ENCODE results near the gene SLK. TPM values are rescaled to one million over a fixed set of nuclear protein-coding genes. Genes with fewer than 3 reads are reported as not detected.

Gene SLK
- total RNA-seq, 1 donor from 2014 or later, result 30.2 TPM

DNA sequence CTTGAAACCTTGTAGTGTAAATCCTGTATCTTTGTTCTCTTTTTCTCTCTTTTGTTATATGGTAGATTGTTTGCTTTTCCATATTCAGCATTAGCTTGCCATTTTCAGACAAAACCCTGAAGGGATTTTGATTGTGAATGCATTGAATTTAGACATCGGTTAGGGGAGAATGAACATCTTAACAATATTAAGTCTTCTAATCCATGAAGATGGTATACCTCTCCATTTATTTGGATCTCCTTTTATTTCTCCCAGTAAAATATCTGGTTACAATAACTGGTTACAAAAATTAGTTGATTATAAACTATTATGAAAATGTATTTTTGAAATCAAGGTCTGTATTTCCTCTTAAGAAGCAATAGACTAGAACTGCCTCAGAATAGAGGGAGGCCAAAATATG lies 12.4 kb upstream of the SLK start:
- Mint-ChIP-seq H3K27ac (no peak overlapping the region), H3K9me3 (peaks cover 17% of the 10 kb centered on the region), H3K4me3 (no peak overlapping the region), H3K36me3 (peaks cover 3% of the 10 kb centered on the region), H3K4me1 (no peaks in the 10 kb centered on the region), H3K27me3 (ENCODE audit: low read depth) (no peaks in the 10 kb centered on the region)
- DNase-seq (ENCODE audit: low spot score in 2 of 2, unreplicated experiment in 2 of 2), result no peak
- TF ChIP-seq, protein P1, sequence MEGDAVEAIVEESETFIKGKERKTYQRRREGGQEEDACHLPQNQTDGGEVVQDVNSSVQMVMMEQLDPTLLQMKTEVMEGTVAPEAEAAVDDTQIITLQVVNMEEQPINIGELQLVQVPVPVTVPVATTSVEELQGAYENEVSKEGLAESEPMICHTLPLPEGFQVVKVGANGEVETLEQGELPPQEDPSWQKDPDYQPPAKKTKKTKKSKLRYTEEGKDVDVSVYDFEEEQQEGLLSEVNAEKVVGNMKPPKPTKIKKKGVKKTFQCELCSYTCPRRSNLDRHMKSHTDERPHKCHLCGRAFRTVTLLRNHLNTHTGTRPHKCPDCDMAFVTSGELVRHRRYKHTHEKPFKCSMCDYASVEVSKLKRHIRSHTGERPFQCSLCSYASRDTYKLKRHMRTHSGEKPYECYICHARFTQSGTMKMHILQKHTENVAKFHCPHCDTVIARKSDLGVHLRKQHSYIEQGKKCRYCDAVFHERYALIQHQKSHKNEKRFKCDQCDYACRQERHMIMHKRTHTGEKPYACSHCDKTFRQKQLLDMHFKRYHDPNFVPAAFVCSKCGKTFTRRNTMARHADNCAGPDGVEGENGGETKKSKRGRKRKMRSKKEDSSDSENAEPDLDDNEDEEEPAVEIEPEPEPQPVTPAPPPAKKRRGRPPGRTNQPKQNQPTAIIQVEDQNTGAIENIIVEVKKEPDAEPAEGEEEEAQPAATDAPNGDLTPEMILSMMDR (IDR thresholded peaks at IDR 0.05; ENCODE audit: unreplicated experiment), result no peak

DNA sequence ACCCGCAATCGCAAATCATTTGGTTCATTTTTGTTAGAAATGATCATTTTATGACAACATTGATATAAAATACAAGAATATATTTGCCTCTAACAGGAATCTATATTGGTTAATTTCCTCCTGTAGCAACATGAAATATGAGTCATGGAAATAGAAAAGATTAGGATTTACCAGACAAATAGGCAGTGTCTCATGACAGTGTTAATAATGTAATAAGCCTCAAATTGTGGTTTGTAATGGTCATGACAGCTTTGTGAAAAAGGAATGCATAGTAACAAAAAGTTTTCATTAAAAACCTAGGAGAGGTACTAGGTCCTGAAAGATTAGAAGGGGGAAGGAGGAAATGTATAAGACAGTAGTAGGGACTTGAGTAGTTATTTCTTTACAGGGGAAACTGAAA lies 7.9 kb upstream of the SLK start:
- Mint-ChIP-seq H3K4me1 (no peaks in the 10 kb centered on the region), H3K36me3 (peaks cover 3% of the 10 kb centered on the region), H3K4me3 (no peak overlapping the region), H3K9me3 (peaks cover 11% of the 10 kb centered on the region), H3K27ac (no peak overlapping the region), H3K27me3 (ENCODE audit: low read depth) (no peaks in the 10 kb centered on the region)
- TF ChIP-seq, protein P1 (IDR thresholded peaks at IDR 0.05; ENCODE audit: unreplicated experiment), result no peak
- no peak for DNase-seq (ENCODE audit: low spot score in 2 of 2, unreplicated experiment in 2 of 2)

DNA sequence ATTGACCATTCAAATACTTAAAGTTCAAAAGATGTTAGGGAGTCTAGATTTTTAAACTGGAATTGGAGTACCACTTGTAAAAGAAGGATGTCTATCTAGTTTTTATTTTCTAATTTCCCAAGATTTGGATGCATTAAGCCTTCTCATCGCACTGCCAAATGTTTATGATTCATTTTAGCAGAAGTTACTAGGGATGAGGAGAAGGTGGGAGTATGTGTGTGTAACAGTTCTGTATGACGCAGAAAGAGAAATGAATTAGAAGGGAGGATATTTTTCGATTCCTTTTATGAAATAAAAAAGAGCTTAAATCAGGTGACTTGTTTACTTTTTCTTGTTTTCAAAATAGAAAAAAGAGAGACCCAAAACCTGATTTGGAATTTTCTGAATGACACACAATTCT lies 6.8 kb upstream of the SLK start:
- DNase-seq (ENCODE audit: low spot score in 2 of 2, unreplicated experiment in 2 of 2), result no peak
- Mint-ChIP-seq H3K36me3 (peaks cover 2% of the 10 kb centered on the region), H3K27me3 (ENCODE audit: low read depth) (no peaks in the 10 kb centered on the region), H3K27ac (no peak overlapping the region), H3K9me3 (peaks cover 3% of the 10 kb centered on the region), H3K4me1 (no peaks in the 10 kb centered on the region), H3K4me3 (no peak overlapping the region)
- TF ChIP-seq, protein P1 (IDR thresholded peaks at IDR 0.05; ENCODE audit: unreplicated experiment), result no peak

DNA sequence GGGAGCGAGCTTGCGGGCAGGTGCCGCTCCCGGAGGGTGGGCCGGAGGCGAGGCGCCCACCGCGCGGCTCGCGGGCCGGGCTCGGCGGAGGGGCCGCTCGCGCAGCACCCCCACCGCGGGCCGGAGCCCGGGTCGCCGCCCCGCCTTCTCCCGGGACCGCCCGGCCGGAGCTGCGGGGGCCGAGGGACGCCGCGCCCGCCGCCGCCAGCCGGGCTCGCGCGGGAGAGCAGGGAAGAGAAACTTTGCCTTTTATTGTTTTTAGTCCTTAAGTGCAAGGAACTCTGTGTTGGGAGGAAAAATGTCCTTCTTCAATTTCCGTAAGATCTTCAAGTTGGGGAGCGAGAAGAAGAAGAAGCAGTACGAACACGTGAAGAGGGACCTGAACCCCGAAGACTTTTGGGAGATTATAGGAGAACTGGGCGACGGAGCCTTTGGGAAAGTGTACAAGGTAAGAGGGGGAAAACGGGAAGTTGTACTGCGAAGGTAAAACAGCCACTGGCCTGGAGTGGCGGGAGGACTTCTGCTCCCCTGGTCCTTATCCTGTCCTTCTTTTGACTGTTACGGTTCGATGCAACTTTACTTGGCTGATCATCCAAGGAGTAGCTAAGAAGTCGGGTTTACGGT lies 620 bp downstream of the SLK start:
- peak in 1 of 2 experiments; percentile 38 for DNase-seq (ENCODE audit: low spot score in 2 of 2, unreplicated experiment in 2 of 2)
- H3K27me3 Mint-ChIP-seq (ENCODE audit: low read depth), result no peaks in the 10 kb centered on the region
- TF ChIP-seq, protein P1 (IDR thresholded peaks at IDR 0.05; ENCODE audit: unreplicated experiment), result no peak
- peak overlapping the region; percentile 95 for H3K27ac Mint-ChIP-seq
- H3K4me1 Mint-ChIP-seq, result peaks cover 41% of the 10 kb centered on the region
- no peaks in the 10 kb centered on the region for H3K36me3 Mint-ChIP-seq
- peak overlapping the region; percentile 96 for H3K4me3 Mint-ChIP-seq
- H3K9me3 Mint-ChIP-seq, result no peaks in the 10 kb centered on the region

DNA sequence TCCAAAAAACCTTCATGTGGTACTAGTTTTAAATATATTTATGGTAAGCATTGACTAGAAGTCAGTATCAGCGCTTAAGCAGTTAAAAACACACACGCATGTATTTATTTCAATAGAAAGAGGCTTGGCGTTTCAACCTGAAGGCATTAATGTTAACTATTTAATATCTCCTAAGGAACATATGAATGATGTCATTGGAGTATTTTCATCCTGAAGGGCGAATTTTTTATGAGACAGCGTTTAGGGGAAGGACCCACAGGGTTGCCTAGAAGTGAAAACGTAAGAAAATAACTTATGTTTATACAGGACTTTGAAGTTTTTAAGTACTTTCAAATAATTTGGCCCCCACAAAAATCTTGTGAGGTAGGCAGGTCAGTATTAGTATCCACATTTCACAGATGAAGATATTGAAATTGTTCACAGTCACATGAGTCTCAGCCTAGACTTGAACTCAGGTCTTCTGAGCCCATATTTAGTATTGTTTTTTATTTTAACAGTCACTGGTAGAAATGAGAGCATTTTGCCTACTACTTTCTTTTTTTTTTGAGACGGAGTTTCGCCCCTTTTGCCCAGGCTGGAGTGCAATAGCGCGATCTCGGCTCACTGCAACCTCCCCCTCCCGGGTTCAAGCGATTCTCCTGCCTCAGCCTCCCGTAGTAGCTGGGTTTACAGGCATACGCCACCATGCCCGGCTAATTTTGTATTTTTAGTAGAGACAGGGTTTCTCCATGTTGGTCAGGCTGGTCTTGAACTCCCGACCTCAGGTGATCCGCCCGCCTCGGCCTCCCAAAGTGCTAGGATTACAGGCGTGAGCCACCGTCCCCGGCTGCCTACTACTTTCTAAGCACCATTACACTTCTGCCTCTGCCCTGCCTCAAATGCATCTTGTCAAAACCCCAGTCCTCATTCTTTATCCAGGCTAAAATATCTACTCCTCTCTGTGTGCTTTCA lies 1.8 kb downstream of the SLK start:
- Mint-ChIP-seq H3K4me3 (peak overlapping the region; percentile 96), H3K36me3 (no peaks in the 10 kb centered on the region), H3K4me1 (peaks cover 41% of the 10 kb centered on the region), H3K27me3 (ENCODE audit: low read depth) (no peaks in the 10 kb centered on the region), H3K27ac (peak overlapping the region; percentile 32), H3K9me3 (no peaks in the 10 kb centered on the region)
- no peak for DNase-seq (ENCODE audit: low spot score in 2 of 2, unreplicated experiment in 2 of 2)
- TF ChIP-seq, protein P1 (IDR thresholded peaks at IDR 0.05; ENCODE audit: unreplicated experiment), result no peak

Data from mesothelial cell of epicardium (in vitro differentiated cells).